GM11168 (cell line): ENCODE data around the gene MRLN.
"Not testable (repeated sequence)": the region's sequence is repeated elsewhere in the genome, so short reads cannot be mapped to it uniquely, and the experiment has no call there.

Experiments
- in situ Hi-C: fragments of 300-500 bp; cut with MboI; formaldehyde crosslinking; loops from one replicate; pipeline ENCODE4 v1.12.0; 2022; ENCODE audit warnings: low sequenced_read_pairs; ENCODE audit not compliant: unreplicated experiment

Gene MRLN

GRCh38 chr10:59753267-59753666 is at the start of gene MRLN:
TSS of gene MRLN (minus strand) at chr10:59753455.
- in situ Hi-C loops, result no loop called here

GRCh38 chr10:59801171-59801570 is 47.9 kb upstream of the MRLN start:
- in situ Hi-C loops, result loop anchor here (10.0 kb wide), 1 partner anchor 176 kb away; no protein-coding TSS in a partner anchor

- in situ Hi-C loops, result no loop called here
Measured at GRCh38 chr10:59799421-59799820, 46.2 kb upstream of the MRLN start.

- in situ Hi-C loops, result no loop called here
Measured at GRCh38 chr10:59793919-59794318, 40.7 kb upstream of the MRLN start.

- in situ Hi-C loops, result no loop called here
Measured at GRCh38 chr10:59792812-59793211, 39.6 kb upstream of the MRLN start.

GRCh38 chr10:59791601-59792000 is 38.3 kb upstream of the MRLN start:
- in situ Hi-C loops, result no loop called here

- in situ Hi-C loops, result not testable (repeated sequence)
Measured at GRCh38 chr10:59790080-59790479, 36.8 kb upstream of the MRLN start.

- in situ Hi-C loops, result not testable (repeated sequence)
Measured at GRCh38 chr10:59788914-59789313, 35.7 kb upstream of the MRLN start.

GRCh38 chr10:59787032-59787431 is 33.8 kb upstream of the MRLN start:
- in situ Hi-C loops, result not testable (repeated sequence)

- in situ Hi-C loops, result not testable (repeated sequence)
Measured at GRCh38 chr10:59785476-59785875, 32.2 kb upstream of the MRLN start.

GRCh38 chr10:59781511-59781910 is 28.3 kb upstream of the MRLN start:
- in situ Hi-C loops, result no loop called here

GRCh38 chr10:59779756-59780533 is 26.7 kb upstream of the MRLN start:
- in situ Hi-C loops, result no loop called here

GRCh38 chr10:59774451-59774850 is 21.2 kb upstream of the MRLN start:
- in situ Hi-C loops, result no loop called here

GRCh38 chr10:59773088-59773487 is 19.8 kb upstream of the MRLN start:
- in situ Hi-C loops, result no loop called here

GRCh38 chr10:59771162-59771807 is 18.0 kb upstream of the MRLN start:
- in situ Hi-C loops, result no loop called here

GRCh38 chr10:59770689-59771088 is 17.4 kb upstream of the MRLN start:
- in situ Hi-C loops, result no loop called here

- in situ Hi-C loops, result no loop called here
Measured at GRCh38 chr10:59762505-59762904, 9.2 kb upstream of the MRLN start.

- in situ Hi-C loops, result no loop called here
Measured at GRCh38 chr10:59757966-59758365, 4.7 kb upstream of the MRLN start.

- in situ Hi-C loops, result no loop called here
Measured at GRCh38 chr10:59754951-59755350, 1.7 kb upstream of the MRLN start.

GRCh38 chr10:59752278-59752940 is 846 bp downstream of the MRLN start:
- in situ Hi-C loops, result no loop called here
